Measurements from ENCODE around the gene CASR.
"Not testable (repeated sequence)": the region's sequence is repeated elsewhere in the genome, so short reads cannot be mapped to it uniquely, and the experiment has no call there.

DNA sequence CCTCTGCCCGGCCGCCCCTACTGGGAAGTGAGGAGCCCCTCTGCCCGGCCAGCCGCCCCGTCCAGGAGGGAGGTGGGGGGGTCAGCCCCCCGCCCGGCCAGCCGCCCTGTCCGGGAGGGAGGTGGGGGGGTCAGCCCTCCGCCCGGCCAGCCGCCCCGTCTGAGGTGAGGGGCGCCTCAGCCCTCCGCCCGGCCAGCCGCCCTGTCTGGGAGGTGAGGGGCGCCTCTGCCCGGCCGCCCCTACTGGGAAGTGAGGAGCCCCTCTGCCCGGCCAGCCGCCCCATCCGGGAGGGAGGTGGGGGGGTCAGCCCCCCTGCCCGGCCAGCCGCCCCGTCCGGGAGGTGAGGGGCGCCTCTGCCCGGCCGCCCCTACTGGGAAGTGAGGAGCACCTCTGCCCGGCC is 18.5 kb upstream of the CASR start:
- not testable (repeated sequence) for TF ChIP-seq EP300 (IDR thresholded peaks at IDR 0.05); ZFP36 (IDR thresholded peaks at IDR 0.05; ENCODE audit: borderline replicate concordance, partially characterized antibody); POLR2A (IDR thresholded peaks at IDR 0.05; ENCODE audit: low read length); RAD21 (conservative IDR thresholded peaks at IDR 0.05 in 1 of 2, IDR thresholded peaks at IDR 0.05 in 1 of 2); CBX2 (IDR thresholded peaks at IDR 0.05; ENCODE audit: borderline replicate concordance, low read depth); MAFK (IDR thresholded peaks at IDR 0.05; ENCODE audit: partially characterized antibody); CHD2 (IDR thresholded peaks at IDR 0.05; ENCODE audit: low read length, partially characterized antibody); USF2 (IDR thresholded peaks at IDR 0.05); ESRRA (IDR thresholded peaks at IDR 0.05; ENCODE audit: borderline replicate concordance, low read length); RCOR1 (IDR thresholded peaks at IDR 0.05; ENCODE audit: low read depth, low read length); FOSL2 (IDR thresholded peaks at IDR 0.05); FOSL2 (CRISPR knock-in tag; IDR thresholded peaks at IDR 0.05); RNF2 (IDR thresholded peaks at IDR 0.05; ENCODE audit: borderline replicate concordance, low read depth)
- TF ChIP-seq, protein P1, sequence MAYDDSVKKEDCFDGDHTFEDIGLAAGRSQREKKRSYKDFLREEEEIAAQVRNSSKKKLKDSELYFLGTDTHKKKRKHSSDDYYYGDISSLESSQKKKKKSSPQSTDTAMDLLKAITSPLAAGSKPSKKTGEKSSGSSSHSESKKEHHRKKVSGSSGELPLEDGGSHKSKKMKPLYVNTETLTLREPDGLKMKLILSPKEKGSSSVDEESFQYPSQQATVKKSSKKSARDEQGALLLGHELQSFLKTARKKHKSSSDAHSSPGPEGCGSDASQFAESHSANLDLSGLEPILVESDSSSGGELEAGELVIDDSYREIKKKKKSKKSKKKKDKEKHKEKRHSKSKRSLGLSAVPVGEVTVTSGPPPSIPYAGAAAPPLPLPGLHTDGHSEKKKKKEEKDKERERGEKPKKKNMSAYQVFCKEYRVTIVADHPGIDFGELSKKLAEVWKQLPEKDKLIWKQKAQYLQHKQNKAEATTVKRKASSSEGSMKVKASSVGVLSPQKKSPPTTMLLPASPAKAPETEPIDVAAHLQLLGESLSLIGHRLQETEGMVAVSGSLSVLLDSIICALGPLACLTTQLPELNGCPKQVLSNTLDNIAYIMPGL (CRISPR knock-in tag; IDR thresholded peaks at IDR 0.05; ENCODE audit: borderline replicate concordance), result not testable (repeated sequence)
- TF ChIP-seq, protein P2, sequence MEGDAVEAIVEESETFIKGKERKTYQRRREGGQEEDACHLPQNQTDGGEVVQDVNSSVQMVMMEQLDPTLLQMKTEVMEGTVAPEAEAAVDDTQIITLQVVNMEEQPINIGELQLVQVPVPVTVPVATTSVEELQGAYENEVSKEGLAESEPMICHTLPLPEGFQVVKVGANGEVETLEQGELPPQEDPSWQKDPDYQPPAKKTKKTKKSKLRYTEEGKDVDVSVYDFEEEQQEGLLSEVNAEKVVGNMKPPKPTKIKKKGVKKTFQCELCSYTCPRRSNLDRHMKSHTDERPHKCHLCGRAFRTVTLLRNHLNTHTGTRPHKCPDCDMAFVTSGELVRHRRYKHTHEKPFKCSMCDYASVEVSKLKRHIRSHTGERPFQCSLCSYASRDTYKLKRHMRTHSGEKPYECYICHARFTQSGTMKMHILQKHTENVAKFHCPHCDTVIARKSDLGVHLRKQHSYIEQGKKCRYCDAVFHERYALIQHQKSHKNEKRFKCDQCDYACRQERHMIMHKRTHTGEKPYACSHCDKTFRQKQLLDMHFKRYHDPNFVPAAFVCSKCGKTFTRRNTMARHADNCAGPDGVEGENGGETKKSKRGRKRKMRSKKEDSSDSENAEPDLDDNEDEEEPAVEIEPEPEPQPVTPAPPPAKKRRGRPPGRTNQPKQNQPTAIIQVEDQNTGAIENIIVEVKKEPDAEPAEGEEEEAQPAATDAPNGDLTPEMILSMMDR (IDR thresholded peaks at IDR 0.05), result not testable (repeated sequence)
